ENCODE data around the gene REG1B. TPM values are rescaled to one million over a fixed set of nuclear protein-coding genes. Genes with fewer than 3 reads are reported as not detected.

The REG1B gene
- total RNA-seq, 2 donors from 2014 or later, result 4,279 to 15,911 TPM

- H3K4me3 ChIP-seq, result no peak overlapping the region
- 9 to 12% methylated on average over 2 of the region's 2 CpGs for WGBS, 2 donors
- H3K9me3 ChIP-seq, result no peaks in the 10 kb centered on the region
- no peaks in the 10 kb centered on the region for H3K27me3 ChIP-seq
- intact Hi-C loops (cut with DNase I), result no loop called here
- DNase-seq (peak in 3 of 4 donors; percentile 42 to 85 (median 43)), ATAC-seq (peak; percentile 63)
- H3K36me3 ChIP-seq (replicated peaks in 1 of 2; ENCODE audit: insufficient read depth in 1 of 2, low read depth in 2 of 2), result peaks cover 0 to 4% of the 10 kb centered on the region in 2 donors
- peaks cover 54% of the 10 kb centered on the region for H3K4me1 ChIP-seq
- H3K27ac ChIP-seq, result peak overlapping the region in 3 of 4 donors; percentile 77 to 94 (median 81)
- TF ChIP-seq CTCF (IDR thresholded peaks at IDR 0.05), result no peak
- TF ChIP-seq POLR2A (IDR thresholded peaks at IDR 0.05), result peak in 2 of 3 donors; percentile 55 to 60
Observed at GRCh38 chr2:79116997-79117928, 29.5 kb upstream of the REG1B start.

- WGBS, 2 donors, result 26 to 36% methylated on average over 3 of the region's 3 CpGs
- TF ChIP-seq POLR2A (IDR thresholded peaks at IDR 0.05), result peak in 1 of 3 donors; percentile 41
- no peak for TF ChIP-seq CTCF (IDR thresholded peaks at IDR 0.05)
- H3K27me3 ChIP-seq, result no peaks in the 10 kb centered on the region
- DNase-seq (peak; percentile 83 to 92 (median 87)), ATAC-seq (peak; percentile 82)
- intact Hi-C loops (cut with DNase I), result no loop called here
- peaks cover 53% of the 10 kb centered on the region for H3K4me1 ChIP-seq
- H3K9me3 ChIP-seq, result no peaks in the 10 kb centered on the region
- H3K36me3 ChIP-seq (replicated peaks in 1 of 2; ENCODE audit: insufficient read depth in 1 of 2, low read depth in 2 of 2), result no peaks in the 10 kb centered on the region
- H3K27ac ChIP-seq, result peak overlapping the region; percentile 62 to 94 (median 79)
- no peak overlapping the region for H3K4me3 ChIP-seq
Observed at GRCh38 chr2:79114797-79115494, 27.2 kb upstream of the REG1B start.

- intact Hi-C loops (cut with DNase I), result no loop called here
- DNase-seq (no peak), ATAC-seq (no peak)
- Histone ChIP-seq H3K9me3 (no peaks in the 10 kb centered on the region), H3K4me3 (no peak overlapping the region), H3K27ac (no peak overlapping the region), H3K4me1 (peaks cover 40% of the 10 kb centered on the region), H3K27me3 (no peaks in the 10 kb centered on the region), H3K36me3 (replicated peaks in 1 of 2; ENCODE audit: insufficient read depth in 1 of 2, low read depth in 2 of 2) (no peaks in the 10 kb centered on the region)
- WGBS, 2 donors, result 93 to 95% methylated on average over 3 of the region's 3 CpGs
- TF ChIP-seq CTCF (IDR thresholded peaks at IDR 0.05), result no peak
- TF ChIP-seq POLR2A (IDR thresholded peaks at IDR 0.05), result no peak
Observed at GRCh38 chr2:79112269-79112668, 24.5 kb upstream of the REG1B start.

GRCh38 chr2:79105259-79105658 lies 17.5 kb upstream of the REG1B start:
- peaks cover 23% of the 10 kb centered on the region for H3K4me1 ChIP-seq
- no peak for DNase-seq
- no peak overlapping the region for H3K4me3 ChIP-seq
- TF ChIP-seq POLR2A (IDR thresholded peaks at IDR 0.05) (no peak), CTCF (IDR thresholded peaks at IDR 0.05) (no peak)
- H3K27me3 ChIP-seq, result no peaks in the 10 kb centered on the region
- H3K27ac ChIP-seq, result no peak overlapping the region
- no peaks in the 10 kb centered on the region for H3K9me3 ChIP-seq
- H3K36me3 ChIP-seq (replicated peaks in 1 of 2; ENCODE audit: insufficient read depth in 1 of 2, low read depth in 2 of 2), result no peaks in the 10 kb centered on the region
- WGBS, 2 donors, result 86 to 91% methylated on average over 2 of the region's 2 CpGs
- intact Hi-C loops (cut with DNase I), result no loop called here
- ATAC-seq, result no peak
